ENCODE measurements around the gene TMC1. TPM values are rescaled to one million over a fixed set of nuclear protein-coding genes. Genes with fewer than 3 reads are reported as not detected.

Gene TMC1
- under 0.01 TPM in 1 of 2 replicates, not detected in the other for total RNA-seq

DNA sequence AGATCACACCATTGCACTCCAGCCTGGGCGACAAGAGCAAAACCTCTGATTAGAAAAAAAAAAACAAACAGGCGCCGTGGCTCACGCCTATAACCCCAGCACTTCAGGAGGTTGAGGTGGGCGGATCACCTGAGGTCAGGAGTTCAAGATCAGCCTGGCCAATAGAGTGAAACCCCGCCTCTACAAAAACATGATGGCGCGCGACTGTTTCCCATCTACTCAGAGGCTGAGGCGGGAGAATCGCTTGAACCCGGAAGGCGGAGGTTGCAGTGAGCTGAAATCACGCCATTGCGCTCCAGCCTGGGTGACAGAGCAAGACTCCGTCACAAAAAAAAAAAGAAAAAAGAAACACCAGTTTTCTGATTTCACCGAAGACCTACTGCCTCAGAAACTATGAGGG, at the start of gene TMC1:
TSS of gene TMC1 (plus strand) at position 193 of the 400 bp plus-strand sequence. CDS start 127,041 bp downstream, outside the sequence.

Other genes starting within 250 kb of the TMC1 start
- 79.0 and 102 TPM in 2 replicates for gene ZFAND5, start 156.4 kb upstream of the TMC1 start, total RNA-seq